Activated naive CD4-positive, alpha-beta T cell treated with anti-CD3 and anti-CD28 coated beads for 36 hours (primary cell): ENCODE results near the gene STARD10. TPM values are rescaled to one million over a fixed set of nuclear protein-coding genes. Genes with fewer than 3 reads are reported as not detected.
"Not testable (repeated sequence)": the region's sequence is repeated elsewhere in the genome, so short reads cannot be mapped to it uniquely, and the experiment has no call there.

ENCODE experiments used
- CTCF ChIA-PET: fragments of 350-600 bp; sonication (Branson Sonifier 250); formaldehyde crosslinking; loops from one replicate; lab custom pipeline; 2021; ENCODE audit warnings: antibody characterized with exemption; lab: Charles Lee
- DNase-seq: peaks from one replicate; pipeline ENCODE4 v3.0.0-alpha.2; 2020
- H3K27ac Mint-ChIP-seq: one replicate; pipeline ENCODE4 v1.8.0; 2021; ENCODE audit warnings: mild to moderate bottlenecking, mixed read lengths
- H3K27me3 Mint-ChIP-seq: one replicate; pipeline ENCODE4 v1.8.0; 2021; ENCODE audit warnings: low read depth, mixed read lengths
- H3K36me3 Mint-ChIP-seq: one replicate; pipeline ENCODE4 v1.8.0; 2021; ENCODE audit warnings: low read depth, mixed read lengths
- H3K4me1 Mint-ChIP-seq: one replicate; pipeline ENCODE4 v1.8.0; 2021; ENCODE audit warnings: low read depth, mixed read lengths
- H3K4me3 Mint-ChIP-seq: one replicate; pipeline ENCODE4 v1.8.0; 2021; ENCODE audit warnings: mild to moderate bottlenecking, moderate library complexity, mixed read lengths
- H3K9me3 Mint-ChIP-seq: one replicate; pipeline ENCODE4 v1.8.0; 2021; ENCODE audit warnings: mixed read lengths
- intact Hi-C: fragments of 100-400 bp; cut with micrococcal nuclease; formaldehyde crosslinking; loops from one replicate; pipeline ENCODE4 v1.15.1; 2023
- total RNA-seq, 2 experiments: library from RNA; stranded (reverse); gene quantifications; one replicate each; pipeline ENCODE4 v1.2.3, GENCODE V29; 2021

STARD10 gene
- total RNA-seq, 2 experiments from 2014 or later, result 11.9 to 12.0 TPM

- peaks cover 34% of the 10 kb centered on the region for H3K4me1 Mint-ChIP-seq
- H3K4me3 Mint-ChIP-seq, result peak within 1 kb of the TSS; percentile 100
- no peaks in the 10 kb centered on the region for H3K27me3 Mint-ChIP-seq
- CTCF ChIA-PET, result interaction anchor here (0.6 to 3.2 kb wide), 3 partner anchors 16 to 521 kb away, joined by 3 to 15 read pairs (median 4); no protein-coding TSS in a partner anchor
- DNase-seq, result peak; percentile 89
- peak within 1 kb of the TSS; percentile 97 for H3K27ac Mint-ChIP-seq
- no peaks in the 10 kb centered on the region for H3K9me3 Mint-ChIP-seq
- peaks cover 45% of the 10 kb centered on the region for H3K36me3 Mint-ChIP-seq
- intact Hi-C loops, result loop anchor here (1.0 to 10.0 kb wide), 7 partner anchors 8 to 730 kb away; partner anchors contain the start of genes FCHSD2, LRRC51 and NUMA1
These were observed 20.7 kb upstream of the STARD10 start, which contains the start of gene ATG16L2 for GRCh38 chr11:72814286-72815109. ATG16L2 (plus strand) TSS chr11:72814411; CDS start chr11:72814446, 35 bp downstream.

- peak; percentile 79 for DNase-seq
- intact Hi-C loops, result loop anchor here (1.0 to 10.0 kb wide), 9 partner anchors 8 to 729 kb away; partner anchors contain the start of genes FCHSD2, LRRC51, NUMA1 and STARD10
- CTCF ChIA-PET, result interaction anchor here (0.7 to 3.2 kb wide), 13 partner anchors 16 to 701 kb away, joined by 3 to 17 read pairs (median 4); partner anchors contain the start of genes ANAPC15, FCHSD2 and STARD10
- Mint-ChIP-seq H3K4me1 (peaks cover 34% of the 10 kb centered on the region), H3K27me3 (no peaks in the 10 kb centered on the region), H3K27ac (peak overlapping the region; percentile 96), H3K36me3 (peaks cover 44% of the 10 kb centered on the region), H3K9me3 (no peaks in the 10 kb centered on the region), H3K4me3 (peak overlapping the region; percentile 99)
These were observed 20.0 kb upstream of the STARD10 start for GRCh38 chr11:72813740-72814285.

- Mint-ChIP-seq H3K36me3 (peaks cover 49% of the 10 kb centered on the region), H3K27me3 (no peaks in the 10 kb centered on the region), H3K9me3 (no peaks in the 10 kb centered on the region), H3K27ac (peak overlapping the region; percentile 96), H3K4me3 (peak overlapping the region; percentile 99), H3K4me1 (peaks cover 38% of the 10 kb centered on the region)
- intact Hi-C loops, result loop anchor here (1.0 to 10.0 kb wide), 5 partner anchors 19 to 728 kb away; partner anchors contain the start of genes LRRC51, NUMA1 and STARD10
- peak; percentile 79 for DNase-seq
- CTCF ChIA-PET, result interaction anchor here (0.7 to 3.2 kb wide), 17 partner anchors 15 to 700 kb away, joined by 3 to 17 read pairs (median 4); partner anchors contain the start of genes ANAPC15, FCHSD2 and STARD10
These were observed 19.3 kb upstream of the STARD10 start for GRCh38 chr11:72812967-72813739.

- Mint-ChIP-seq H3K27ac (peak overlapping the region; percentile 96), H3K4me3 (peak overlapping the region; percentile 99), H3K9me3 (no peaks in the 10 kb centered on the region), H3K4me1 (peaks cover 37% of the 10 kb centered on the region), H3K27me3 (no peaks in the 10 kb centered on the region), H3K36me3 (peaks cover 49% of the 10 kb centered on the region)
- CTCF ChIA-PET, result interaction anchor here (1.1 to 3.2 kb wide), 14 partner anchors 12 to 700 kb away, joined by 3 to 17 read pairs (median 4); partner anchors contain the start of genes ANAPC15 and STARD10
- DNase-seq, result no peak
- intact Hi-C loops, result loop anchor here (5.0 to 10.0 kb wide), 3 partner anchors 228 to 728 kb away; partner anchors contain the start of genes LRRC51 and NUMA1
These were observed 18.7 kb upstream of the STARD10 start for GRCh38 chr11:72812604-72812966.

GRCh38 chr11:72811686-72812085 lies 17.8 kb upstream of the STARD10 start:
- CTCF ChIA-PET, result interaction anchor here (0.7 to 1.3 kb wide), 4 partner anchors 11 to 366 kb away, joined by 3 to 7 read pairs (median 3); no protein-coding TSS in a partner anchor
- not testable (repeated sequence) for DNase-seq, H3K9me3 Mint-ChIP-seq, H3K27ac Mint-ChIP-seq, H3K27me3 Mint-ChIP-seq
- peaks cover 34% of the 10 kb centered on the region for H3K4me1 Mint-ChIP-seq
- intact Hi-C loops, result loop anchor here (5.0 to 10.0 kb wide), 3 partner anchors 227 to 727 kb away; partner anchors contain the start of genes LRRC51 and NUMA1
- peak overlapping the region; percentile 47 for H3K4me3 Mint-ChIP-seq
- H3K36me3 Mint-ChIP-seq, result peaks cover 44% of the 10 kb centered on the region

GRCh38 chr11:72808331-72808798 lies 14.5 kb upstream of the STARD10 start:
- Mint-ChIP-seq H3K27me3 (no peaks in the 10 kb centered on the region), H3K4me1 (peaks cover 22% of the 10 kb centered on the region), H3K27ac (no peak overlapping the region), H3K36me3 (peaks cover 36% of the 10 kb centered on the region), H3K9me3 (no peaks in the 10 kb centered on the region), H3K4me3 (no peak overlapping the region)
- CTCF ChIA-PET, result no interaction called here
- DNase-seq, result no peak
- intact Hi-C loops, result no loop called here

- Mint-ChIP-seq H3K36me3 (peaks cover 31% of the 10 kb centered on the region), H3K4me1 (peaks cover 21% of the 10 kb centered on the region), H3K27me3 (no peaks in the 10 kb centered on the region), H3K4me3 (no peak overlapping the region), H3K9me3 (no peaks in the 10 kb centered on the region), H3K27ac (no peak overlapping the region)
- intact Hi-C loops, result no loop called here
- DNase-seq, result no peak
- CTCF ChIA-PET, result no interaction called here
These were observed 13.9 kb upstream of the STARD10 start for GRCh38 chr11:72807792-72808191.

- intact Hi-C loops, result no loop called here
- Mint-ChIP-seq H3K27ac (no peak overlapping the region), H3K27me3 (no peaks in the 10 kb centered on the region), H3K4me3 (no peak overlapping the region), H3K4me1 (peaks cover 16% of the 10 kb centered on the region), H3K9me3 (no peaks in the 10 kb centered on the region), H3K36me3 (peaks cover 28% of the 10 kb centered on the region)
- no peak for DNase-seq
- CTCF ChIA-PET, result no interaction called here
These were observed 13.3 kb upstream of the STARD10 start for GRCh38 chr11:72807021-72807693.

- H3K27me3 Mint-ChIP-seq, CTCF ChIA-PET, H3K4me3 Mint-ChIP-seq, H3K9me3 Mint-ChIP-seq, DNase-seq, H3K27ac Mint-ChIP-seq, intact Hi-C loops: not testable (repeated sequence)
- Mint-ChIP-seq H3K4me1 (peaks cover 11% of the 10 kb centered on the region), H3K36me3 (peaks cover 22% of the 10 kb centered on the region)
These were observed 12.5 kb upstream of the STARD10 start for GRCh38 chr11:72806378-72806777.

- Mint-ChIP-seq H3K4me3 (no peak overlapping the region), H3K27ac (no peak overlapping the region), H3K27me3 (no peaks in the 10 kb centered on the region), H3K36me3 (peaks cover 16% of the 10 kb centered on the region), H3K4me1 (peaks cover 4% of the 10 kb centered on the region), H3K9me3 (no peaks in the 10 kb centered on the region)
- intact Hi-C loops, result no loop called here
- CTCF ChIA-PET, result interaction anchor here (0.6 kb wide), 1 partner anchor 622 kb away, joined by 3 read pairs; no protein-coding TSS in a partner anchor
- DNase-seq, result no peak
These were observed 11.4 kb upstream of the STARD10 start for GRCh38 chr11:72805216-72805615.

- no peak overlapping the region for H3K4me3 Mint-ChIP-seq
- peaks cover 2% of the 10 kb centered on the region for H3K36me3 Mint-ChIP-seq
- intact Hi-C loops, result no loop called here
- no peak overlapping the region for H3K27ac Mint-ChIP-seq
- CTCF ChIA-PET, result interaction anchor here (1.9 kb wide), 1 partner anchor 10 kb away, joined by 4 read pairs; no protein-coding TSS in a partner anchor
- H3K4me1 Mint-ChIP-seq, result no peaks in the 10 kb centered on the region
- H3K9me3 Mint-ChIP-seq, result no peaks in the 10 kb centered on the region
- H3K27me3 Mint-ChIP-seq, result no peaks in the 10 kb centered on the region
- no peak for DNase-seq
These were observed 9.0 kb upstream of the STARD10 start for GRCh38 chr11:72802822-72803221.
